HL-60 (cell line): ENCODE measurements around the gene ARHGAP32.
"Not testable (repeated sequence)": the region's sequence is repeated elsewhere in the genome, so short reads cannot be mapped to it uniquely, and the experiment has no call there.

ENCODE experiments used
- DNase-seq, 2 experiments: peaks; one replicate each; pipeline ENCODE4 v3.0.0-alpha.2; 2010 to 2020; ENCODE audit warnings: low read depth in 1 of 2, low spot score in 1 of 2
- H3K27ac ChIP-seq: fragments of 250-450 bp; sonication (Bioruptor Pico); replicated peaks from 2 replicates; pipeline ENCODE4 v1.5.1; 2020; ENCODE audit warnings: mild to moderate bottlenecking, moderate library complexity
- H3K27me3 ChIP-seq: fragments of 250-450 bp; sonication (Bioruptor Pico); 2 replicates; pipeline ENCODE4 v1.5.1; 2021; ENCODE audit warnings: mild to moderate bottlenecking, moderate library complexity; ENCODE audit not compliant: insufficient read depth, poor library complexity, severe bottlenecking
- H3K4me3 ChIP-seq: replicated peaks from 2 replicates; pipeline ENCODE4 v1.5.1; 2011; ENCODE audit warnings: mild to moderate bottlenecking, control low read depth, low read length; ENCODE audit not compliant: insufficient read depth
- CTCF ChIP-seq: IDR thresholded peaks from one replicate; pipeline ENCODE4 v1.5.1; 2011; ENCODE audit warnings: low read length, control low read depth, inconsistent platforms; ENCODE audit not compliant: insufficient read depth
- GABPA ChIP-seq: IDR thresholded peaks from 2 replicates; pipeline ENCODE4 v1.6.1; 2012; ENCODE audit warnings: low read depth
- POLR2AphosphoS5 ChIP-seq: IDR thresholded peaks from 2 replicates; pipeline ENCODE4 v1.6.1; 2012; ENCODE audit warnings: low read depth
- REST ChIP-seq: IDR thresholded peaks from 2 replicates; pipeline ENCODE4 v1.6.1; 2012; ENCODE audit warnings: low read depth; ENCODE audit not compliant: insufficient replicate concordance
- SPI1 ChIP-seq: IDR thresholded peaks from 2 replicates; pipeline ENCODE4 v1.6.1; 2012; ENCODE audit warnings: low read depth, mild to moderate bottlenecking, borderline replicate concordance

ARHGAP32 gene

GRCh38 chr11:129131316-129131715, 60.8 kb downstream of the ARHGAP32 start:
- no peak for DNase-seq
- Histone ChIP-seq H3K4me3 (no peak overlapping the region), H3K27ac (no peak overlapping the region), H3K27me3 (no peaks in the 10 kb centered on the region)
- no peak for TF ChIP-seq GABPA
- no peak for TF ChIP-seq POLR2AphosphoS5

- not testable (repeated sequence) for H3K27me3 ChIP-seq, H3K27ac ChIP-seq, H3K4me3 ChIP-seq
These were observed 63.1 kb downstream of the ARHGAP32 start for GRCh38 chr11:129128881-129129620.

GRCh38 chr11:129119036-129119435, 73.1 kb downstream of the ARHGAP32 start:
- Histone ChIP-seq H3K4me3 (no peak overlapping the region), H3K27ac (no peak overlapping the region), H3K27me3 (no peaks in the 10 kb centered on the region)
- no peak for DNase-seq
- TF ChIP-seq GABPA (no peak), REST (no peak), POLR2AphosphoS5 (no peak), CTCF (no peak), SPI1 (no peak)

More at GRCh38 chr11:129128881-129129620, 63.1 kb downstream of the ARHGAP32 start:
- DNase-seq = not testable (repeated sequence)

GRCh38 chr11:129117595-129118350, 74.4 kb downstream of the ARHGAP32 start:
- Histone ChIP-seq H3K27me3 (no peaks in the 10 kb centered on the region), H3K27ac (no peak overlapping the region), H3K4me3 (no peak overlapping the region)
- peak; percentile 4 to 48 for DNase-seq
- TF ChIP-seq GABPA (no peak), REST (no peak), SPI1 (no peak), CTCF (peak; percentile 83)
